Articular chondrocyte of knee joint (primary cell): Measurements from ENCODE around the gene NSMF. TPM values are rescaled to one million over a fixed set of nuclear protein-coding genes. Genes with fewer than 3 reads are reported as not detected.

ENCODE experiments used
- total RNA-seq: library from RNA; depleted of rRNA; stranded (reverse); fragments of >200 nt; gene quantifications from 2 replicates; pipeline ENCODE4 v1.2.3, GENCODE V29; 2012

NSMF gene, protein sequence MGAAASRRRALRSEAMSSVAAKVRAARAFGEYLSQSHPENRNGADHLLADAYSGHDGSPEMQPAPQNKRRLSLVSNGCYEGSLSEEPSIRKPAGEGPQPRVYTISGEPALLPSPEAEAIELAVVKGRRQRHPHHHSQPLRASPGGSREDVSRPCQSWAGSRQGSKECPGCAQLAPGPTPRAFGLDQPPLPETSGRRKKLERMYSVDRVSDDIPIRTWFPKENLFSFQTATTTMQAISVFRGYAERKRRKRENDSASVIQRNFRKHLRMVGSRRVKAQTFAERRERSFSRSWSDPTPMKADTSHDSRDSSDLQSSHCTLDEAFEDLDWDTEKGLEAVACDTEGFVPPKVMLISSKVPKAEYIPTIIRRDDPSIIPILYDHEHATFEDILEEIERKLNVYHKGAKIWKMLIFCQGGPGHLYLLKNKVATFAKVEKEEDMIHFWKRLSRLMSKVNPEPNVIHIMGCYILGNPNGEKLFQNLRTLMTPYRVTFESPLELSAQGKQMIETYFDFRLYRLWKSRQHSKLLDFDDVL
- 22.7 and 27.0 TPM in 2 replicates for total RNA-seq

GRCh38 chr9:137459152-137459600 is at the start of gene NSMF:
Gene NSMF (minus strand): TSS chr9:137459334. CDS start chr9:137459102, 232 bp downstream.

GRCh38 chr9:137441289-137441934 is 17.7 kb downstream of the NSMF start, which contains the start of gene ENTPD8:
Gene ENTPD8 (minus strand): TSS chr9:137441357. CDS start chr9:137438285, 3,072 bp downstream.

GRCh38 chr9:137422604-137423513 is 36.3 kb downstream of the NSMF start, which contains the start of the genes EXD3 and NOXA1:
Gene EXD3 (minus strand): TSS chr9:137423162. CDS start chr9:137395357, 27,805 bp downstream.
Gene NOXA1 (plus strand): TSS chr9:137423393. CDS start chr9:137423530, 137 bp downstream.

Other genes with a start within 250 kb of the NSMF start
- gene RNF208, start 237.1 kb downstream of the NSMF start, total RNA-seq = 0.39 TPM in 1 of 2 replicates, not detected in the other
- gene CYSRT1, start 234.2 kb downstream of the NSMF start, total RNA-seq = 0.52 and 0.76 TPM in 2 replicates
- gene RNF224, start 231.8 kb downstream of the NSMF start, total RNA-seq = not detected in 2 replicates
- not detected in 2 replicates for gene SLC34A3, start 228.4 kb downstream of the NSMF start, total RNA-seq
- 114 and 130 TPM in 2 replicates for gene TUBB4B, start 218.0 kb downstream of the NSMF start, total RNA-seq
- not detected in 2 replicates for gene STPG3, start 208.0 kb downstream of the NSMF start, total RNA-seq
- gene NELFB, start 204.0 kb downstream of the NSMF start, total RNA-seq = 37.6 and 40.1 TPM in 2 replicates
- 8.6 and 13.4 TPM in 2 replicates for gene TOR4A, start 181.6 kb downstream of the NSMF start, total RNA-seq
- gene NRARP, start 157.1 kb downstream of the NSMF start, total RNA-seq = 0.13 and 0.22 TPM in 2 replicates
- 6.3 and 7.6 TPM in 2 replicates for gene EXD3, start 36.2 kb downstream of the NSMF start, total RNA-seq
- gene NOXA1, start 35.9 kb downstream of the NSMF start, total RNA-seq = 0.39 and 0.65 TPM in 2 replicates
- not detected in 2 replicates for gene ENTPD8, start 18.0 kb downstream of the NSMF start, total RNA-seq
- gene PNPLA7, start 91.1 kb upstream of the NSMF start, total RNA-seq = 2.6 and 3.0 TPM in 2 replicates
- 21.1 and 25.3 TPM in 2 replicates for gene MRPL41, start 92.5 kb upstream of the NSMF start, total RNA-seq
- 13.1 and 15.7 TPM in 2 replicates for gene DPH7, start 119.6 kb upstream of the NSMF start, total RNA-seq
- 8.1 and 8.8 TPM in 2 replicates for gene ZMYND19, start 131.2 kb upstream of the NSMF start, total RNA-seq
- gene ARRDC1, start 146.4 kb upstream of the NSMF start, total RNA-seq = 11.9 and 16.9 TPM in 2 replicates
- 34.9 and 41.6 TPM in 2 replicates for gene EHMT1, start 159.7 kb upstream of the NSMF start, total RNA-seq